GM12878 (cell line): Measurements from ENCODE around the gene SCAMP1. TPM values are rescaled to one million over a fixed set of nuclear protein-coding genes. Genes with fewer than 3 reads are reported as not detected.

Experiments
- ATAC-seq: fragments of 200-7000 bp; cut with Tn5 transposase; 3 replicates; pipeline ENCODE4 v1.9.1; 2020; ENCODE audit warnings: mild to moderate bottlenecking, moderate library complexity
- BruUV-seq: library from RNA; stranded (reverse); fragments of 400-500 nt; replicated peaks from 2 replicates; lab custom pipeline; 2021; lab: Mats Ljungman, UMichigan
- CTCF ChIA-PET: fragments of 300-600 bp; sonication (Branson Sonifier 250); formaldehyde crosslinking; extraction: SDS; loops from one replicate; lab custom pipeline; 2021; ENCODE audit warnings: inconsistent platforms; lab: Yijun Ruan, JAX
- POLR2A ChIA-PET: fragments of 350-600 bp; formaldehyde crosslinking; extraction: SDS; loops from one replicate; lab custom pipeline; 2021; ENCODE audit warnings: inconsistent platforms; lab: Charles Lee
- RAD21 ChIA-PET: fragments of 300-600 bp; sonication (Branson Sonifier 250); formaldehyde crosslinking; loops from one replicate; lab custom pipeline; 2023; ENCODE audit warnings: antibody characterized with exemption; ENCODE audit not compliant: unreplicated experiment; lab: Charles Lee
- SMC1A ChIA-PET: fragments of 300-600 bp; sonication (Branson Sonifier 250); formaldehyde crosslinking; loops from one replicate; lab custom pipeline; 2023; ENCODE audit not compliant: unreplicated experiment, uncharacterized antibody; lab: Charles Lee
- DNase-seq: peaks from one replicate; pipeline ENCODE4 v3.0.0-alpha.2; 2011; ENCODE audit warnings: low read depth, low spot score
- FAIRE-seq: peaks from 3 replicates; lab custom pipeline; 2011; peaks lifted over from hg19 to GRCh38; lab: Jason Lieb, UNC
- H2AFZ ChIP-seq: 2 replicates; pipeline ENCODE4 v1.6.0; 2011; ENCODE audit warnings: low read depth, low read length, control low read depth; ENCODE audit not compliant: control insufficient read depth
- H3K27ac ChIP-seq: 2 replicates; pipeline ENCODE4 v1.5.1; 2011; ENCODE audit warnings: control low read depth; ENCODE audit not compliant: control insufficient read depth, insufficient read depth
- H3K27me3 ChIP-seq, 2 experiments: replicated peaks in 1 of 2; 2 replicates each; pipeline versions ENCODE4 v1.6.0 to v1.6.1; 2011; ENCODE audit warnings: low read length in 1 of 2; ENCODE audit not compliant: control insufficient read depth in 2 of 2, insufficient read depth in 2 of 2
- H3K36me3 ChIP-seq, 2 experiments: 2 replicates each; pipeline ENCODE4 v1.5.1; 2011; ENCODE audit warnings: low read length in 1 of 2; ENCODE audit not compliant: control insufficient read depth in 2 of 2, insufficient read depth in 2 of 2
- H3K4me1 ChIP-seq: 2 replicates; pipeline ENCODE4 v1.6.1; 2011; ENCODE audit warnings: mild to moderate bottlenecking, low read length, moderate library complexity, mixed read lengths; ENCODE audit not compliant: control insufficient read depth, insufficient read depth
- H3K4me2 ChIP-seq: 2 replicates; pipeline ENCODE4 v1.6.0; 2011; ENCODE audit warnings: control low read depth; ENCODE audit not compliant: control insufficient read depth, insufficient read depth
- H3K4me3 ChIP-seq: fragments of 200-600 bp; sonication (generic); 2 replicates; pipeline ENCODE4 v1.5.1; 2016
- H3K79me2 ChIP-seq: 2 replicates; pipeline ENCODE4 v1.6.0; 2011; ENCODE audit warnings: low read length; ENCODE audit not compliant: control insufficient read depth, insufficient read depth
- H3K9ac ChIP-seq: 2 replicates; pipeline ENCODE4 v1.8.0; 2011; ENCODE audit warnings: low read length, control low read depth, mixed read lengths; ENCODE audit not compliant: control insufficient read depth, insufficient read depth
- H3K9me3 ChIP-seq: replicated peaks from 3 replicates; pipeline ENCODE4 v1.5.1; 2011; ENCODE audit warnings: mild to moderate bottlenecking, low read length; ENCODE audit not compliant: control insufficient read depth, insufficient read depth
- H4K20me1 ChIP-seq: 2 replicates; pipeline ENCODE4 v1.6.0; 2011; ENCODE audit not compliant: control insufficient read depth, insufficient read depth
- ETV6 ChIP-seq, 2 experiments: fragments of 450-650 bp in 1 of 2; IDR thresholded peaks in 1 of 2; conservative IDR thresholded peaks in 1 of 2; 2 replicates each; pipeline ENCODE4 v1.6.1; 2014; ENCODE audit warnings: antibody characterized with exemption in 1 of 2, borderline replicate concordance in 1 of 2, low read depth in 1 of 2, mild to moderate bottlenecking in 1 of 2, moderate library complexity in 1 of 2
- HDAC6 ChIP-seq: fragments of 200-600 bp; sonication (generic); IDR thresholded peaks from one replicate; pipeline ENCODE4 v1.8.0; 2017; ENCODE audit warnings: antibody characterized with exemption; ENCODE audit not compliant: unreplicated experiment
- RAD51 ChIP-seq: fragments of 450-650 bp; IDR thresholded peaks from 2 replicates; pipeline ENCODE4 v1.6.1; 2016; ENCODE audit warnings: moderate library complexity, mild to moderate bottlenecking, inconsistent platforms
- WGBS: methylation state at CpG from one replicate; pipeline ENCODE4 v1.1.6; 2016; ENCODE audit warnings: low lambda C conversion rate; ENCODE audit not compliant: insufficient replicate concordance, insufficient coverage; ENCODE audit errors: missing lambda C conversion rate; 5-methylcytosine and 5-hydroxymethylcytosine counted together
- in situ Hi-C: fragments of 300-500 bp; cut with MboI; formaldehyde crosslinking; loops from 9 replicates; pipeline ENCODE4 v1.14.3; 2018; ENCODE audit warnings: mixed read lengths
- intact Hi-C: fragments of 100-400 bp; cut with micrococcal nuclease; formaldehyde crosslinking; loops from one replicate; pipeline ENCODE4 v1.14.2; 2022; ENCODE audit not compliant: unreplicated experiment
- polyA plus RNA-seq, 11 experiments: library from polyadenylated mRNA; depleted of rRNA in 4 of 11; unstranded in 6 of 11; stranded (reverse) in 5 of 11; fragments of >200 nt; fragmentation: Nextera tagmentation in 4 of 11; fragmentation: Illumina TruSeq in 1 of 11; extraction: Ambion mirVana in 4 of 11; extraction: Trizol in 1 of 11; gene quantifications; 1 replicate in 1 of 11; 2 replicates in 10 of 11; pipeline versions ENCODE4 v1.2.1 to v1.2.3, GENCODE V29; 2011 to 2016; ENCODE audit warnings: inconsistent platforms in 2 of 11, missing spikeins in 2 of 11, low read depth in 1 of 11
- total RNA-seq, 4 experiments: library from RNA; depleted of rRNA in 3 of 4; stranded (reverse); fragments of >200 nt in 3 of 4; fragmentation: Illumina TruSeq in 1 of 4; extraction: Trizol in 1 of 4; gene quantifications; 2 replicates each; pipeline versions ENCODE4 v1.2.1 to v1.2.3, GENCODE V29; 2013 to 2021

Gene SCAMP1
- total and polyA plus RNA-seq, 10 of the 15 experiments (the other 5 are each of a cell fraction or from before 2014, with no cell fraction given) = 6.4 to 27.9 (median 20.0) TPM

DNA sequence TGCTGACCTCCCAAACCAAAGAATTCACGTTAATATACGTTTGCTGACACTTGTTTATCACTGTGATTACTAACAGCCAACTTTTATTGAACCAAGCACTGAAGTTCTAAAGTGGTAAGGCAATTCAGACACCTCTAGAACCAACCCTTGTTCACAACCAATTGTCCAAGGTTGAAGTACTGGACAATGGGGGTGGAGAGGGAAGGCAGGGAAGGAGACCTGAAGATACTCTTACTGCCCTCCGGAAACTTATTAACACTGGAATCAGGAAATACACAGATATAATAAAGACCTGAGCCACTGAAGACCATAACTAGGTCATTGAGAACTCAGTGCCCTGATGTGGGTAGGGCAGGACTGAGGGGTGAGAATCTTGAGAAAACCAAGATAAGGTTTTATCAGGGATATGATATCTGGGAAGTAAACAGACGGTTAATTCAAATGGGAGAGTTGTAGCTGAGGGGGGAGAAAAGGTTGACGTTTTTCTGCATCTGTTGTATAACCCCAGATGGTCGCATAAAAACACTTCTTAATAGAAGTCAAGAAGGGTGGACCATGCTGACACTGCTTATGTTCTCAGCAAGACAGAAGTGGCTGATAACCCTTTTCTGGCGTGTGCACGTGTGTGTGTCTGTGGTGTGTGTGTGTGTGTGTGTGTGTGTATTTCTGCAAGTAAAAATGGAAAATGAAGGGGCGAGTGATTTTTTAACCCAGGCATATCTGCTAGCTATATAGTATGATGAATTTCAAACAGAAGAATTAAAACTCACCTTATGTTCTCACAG is 162.3 kb downstream of the SCAMP1 start:
- in situ Hi-C loops = no loop called here
- no peaks in the 10 kb centered on the region for H3K27me3 ChIP-seq
- no TSS peak for BruUV-seq
- 0 out of 4 replicates have a peak, but pooled peaks cover 0 to 2% of the 10 kb centered on the region in 2 experiments for H3K36me3 ChIP-seq
- RAD21 ChIA-PET = no interaction called here
- no peak overlapping the region for H3K4me2 ChIP-seq
- ATAC-seq = no peak
- DNase-seq = no peak
- peaks cover 13% of the 10 kb centered on the region for H3K4me1 ChIP-seq
- no peak overlapping the region for H3K4me3 ChIP-seq
- 96% methylated on average over 9 of the region's 9 CpGs for WGBS
- H3K9ac ChIP-seq = no peak overlapping the region
- intact Hi-C loops = no loop called here
- POLR2A ChIA-PET = no interaction called here
- CTCF ChIA-PET = interaction anchor here (2.2 kb wide), 1 partner anchor 14 kb away, joined by 9 read pairs; no protein-coding TSS in a partner anchor
- H4K20me1 ChIP-seq = no peaks in the 10 kb centered on the region
- H3K79me2 ChIP-seq = no peaks in the 10 kb centered on the region
- SMC1A ChIA-PET = interaction anchor here (1.0 to 3.2 kb wide), 5 partner anchors 14 to 429 kb away, joined by 3 to 9 read pairs (median 4); no protein-coding TSS in a partner anchor
- TF ChIP-seq ETV6 (conservative IDR thresholded peaks at IDR 0.05 in 1 of 2, IDR thresholded peaks at IDR 0.05 in 1 of 2; ENCODE audit: borderline replicate concordance in 1 of 2, low read depth in 1 of 2) = no peak
- TF ChIP-seq RAD51 = no peak
- no peak for TF ChIP-seq HDAC6
- TF ChIP-seq, all 136 proteins: peak for 0
- Histone ChIP-seq H3K9me3 (no peaks in the 10 kb centered on the region), H2AFZ (no peak overlapping the region), H3K27ac (no peak overlapping the region)
- no peak for FAIRE-seq
